ENCODE measurements around the gene ATP10A.

GRCh38 chr15:25850154-25851111 lies 12.7 kb downstream of the ATP10A start:
- TF ChIP-seq POLR2A (IDR thresholded peaks at IDR 0.05) (no peak), CTCF (IDR thresholded peaks at IDR 0.05) (no peak), POLR2AphosphoS5 (IDR thresholded peaks at IDR 0.05) (peak in 2 of 3 donors; percentile 28 to 58)

Measured in stomach (tissue), 4 donors.